Ovary (tissue), 3 donors: ENCODE measurements around the gene TMEM88.

ENCODE experiments used
- EP300 ChIP-seq: sonication (generic); formaldehyde crosslinking; IDR thresholded peaks from one replicate; pipeline ENCODE4 v1.6.1; 2017; ENCODE audit warnings: antibody characterized with exemption
- POLR2A ChIP-seq: fragments of 450-650 bp; IDR thresholded peaks from one replicate; pipeline ENCODE4 v1.6.1; 2017; ENCODE audit warnings: antibody characterized with exemption, mild to moderate bottlenecking, moderate library complexity
- TF ChIP-seq, protein P1 (sequence below), 3 donors: fragments of 450-650 bp in 2 of 3; fragments of 200-600 bp in 1 of 3; IDR thresholded peaks; one replicate each; pipeline versions ENCODE4 v1.5.1 to v1.8.0; 2016 to 2022; ENCODE audit warnings: antibody characterized with exemption in 3 of 3, mild to moderate bottlenecking in 1 of 3
- donor health status: DM: no; HTN: no; CAD: no.

DNA sequence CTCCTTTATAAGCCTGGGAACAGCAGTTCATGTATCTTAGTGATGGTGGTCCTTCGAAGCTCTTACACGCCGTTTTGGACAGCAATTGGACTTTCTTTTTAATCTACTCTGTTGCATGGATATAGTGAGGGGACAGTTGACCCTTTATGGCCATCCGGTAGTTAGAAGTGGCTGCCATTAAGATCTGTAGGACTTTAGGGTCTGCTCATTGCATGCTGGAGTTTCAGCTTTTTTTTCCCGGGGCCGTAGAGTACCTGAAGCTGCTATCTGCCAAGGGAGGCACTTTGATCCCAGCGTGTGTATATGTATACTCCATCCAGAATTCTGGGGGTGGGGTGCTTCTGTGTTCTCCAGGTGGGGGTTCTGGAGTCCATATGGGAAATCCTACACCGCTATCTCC, 4.2 kb downstream of the TMEM88 start:
- TF ChIP-seq, protein P1, sequence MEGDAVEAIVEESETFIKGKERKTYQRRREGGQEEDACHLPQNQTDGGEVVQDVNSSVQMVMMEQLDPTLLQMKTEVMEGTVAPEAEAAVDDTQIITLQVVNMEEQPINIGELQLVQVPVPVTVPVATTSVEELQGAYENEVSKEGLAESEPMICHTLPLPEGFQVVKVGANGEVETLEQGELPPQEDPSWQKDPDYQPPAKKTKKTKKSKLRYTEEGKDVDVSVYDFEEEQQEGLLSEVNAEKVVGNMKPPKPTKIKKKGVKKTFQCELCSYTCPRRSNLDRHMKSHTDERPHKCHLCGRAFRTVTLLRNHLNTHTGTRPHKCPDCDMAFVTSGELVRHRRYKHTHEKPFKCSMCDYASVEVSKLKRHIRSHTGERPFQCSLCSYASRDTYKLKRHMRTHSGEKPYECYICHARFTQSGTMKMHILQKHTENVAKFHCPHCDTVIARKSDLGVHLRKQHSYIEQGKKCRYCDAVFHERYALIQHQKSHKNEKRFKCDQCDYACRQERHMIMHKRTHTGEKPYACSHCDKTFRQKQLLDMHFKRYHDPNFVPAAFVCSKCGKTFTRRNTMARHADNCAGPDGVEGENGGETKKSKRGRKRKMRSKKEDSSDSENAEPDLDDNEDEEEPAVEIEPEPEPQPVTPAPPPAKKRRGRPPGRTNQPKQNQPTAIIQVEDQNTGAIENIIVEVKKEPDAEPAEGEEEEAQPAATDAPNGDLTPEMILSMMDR (IDR thresholded peaks at IDR 0.05): no peak
- no peak for TF ChIP-seq POLR2A
- no peak for TF ChIP-seq EP300
